Panc1 (cell line): ENCODE measurements around the gene DES. TPM values are rescaled to one million over a fixed set of nuclear protein-coding genes. Genes with fewer than 3 reads are reported as not detected.

Source experiments
- ATAC-seq: fragments of 200-7000 bp; cut with Tn5 transposase; 2 replicates; pipeline ENCODE4 v1.9.1; 2020; ENCODE audit warnings: mild to moderate bottlenecking, moderate library complexity
- BruUV-seq: library from RNA; stranded (reverse); fragments of 400-500 nt; replicated peaks from 2 replicates; lab custom pipeline; 2021; lab: Mats Ljungman, UMichigan
- CTCF ChIA-PET: fragments of 300-600 bp; sonication (Branson Sonifier 250); formaldehyde crosslinking; loops from one replicate; lab custom pipeline; 2022; ENCODE audit warnings: antibody characterized with exemption; lab: Charles Lee
- POLR2A ChIA-PET: fragments of 300-600 bp; sonication (Branson Sonifier 250); formaldehyde crosslinking; loops from one replicate; lab custom pipeline; 2022; ENCODE audit warnings: antibody characterized with exemption; lab: Charles Lee
- DNase-seq: peaks from one replicate; pipeline ENCODE4 v3.0.0-alpha.2; 2010; ENCODE audit warnings: low read depth, low spot score
- H3K27ac ChIP-seq: 2 replicates; pipeline ENCODE4 v1.5.1; 2011; ENCODE audit warnings: mild to moderate bottlenecking, low read length, inconsistent platforms
- H3K27me3 ChIP-seq: fragments of 200-500 bp; sonication (Bioruptor generic); 2 replicates; pipeline ENCODE4 v1.6.0; 2014; ENCODE audit warnings: low read length, inconsistent platforms; ENCODE audit not compliant: control insufficient read depth, insufficient read depth
- H3K36me3 ChIP-seq: fragments of 200-500 bp; sonication (Bioruptor generic); 2 replicates; pipeline ENCODE4 v1.5.1; 2014; ENCODE audit warnings: inconsistent platforms, mild to moderate bottlenecking, low read length, moderate library complexity; ENCODE audit not compliant: control insufficient read depth, insufficient read depth
- H3K4me1 ChIP-seq: 2 replicates; pipeline ENCODE4 v1.5.1; 2011; ENCODE audit warnings: inconsistent platforms, mild to moderate bottlenecking, low read length, moderate library complexity; ENCODE audit not compliant: control insufficient read depth, insufficient read depth
- H3K4me3 ChIP-seq, 2 experiments: 2 replicates each; pipeline ENCODE4 v1.5.1; 2011 to 2012; ENCODE audit warnings: low read depth in 2 of 2, low read length in 2 of 2, mild to moderate bottlenecking in 2 of 2, inconsistent platforms in 1 of 2, moderate library complexity in 1 of 2
- H3K9me3 ChIP-seq: fragments of 200-500 bp; sonication (Bioruptor generic); 2 replicates; pipeline ENCODE4 v1.5.1; 2014; ENCODE audit warnings: low read depth, mild to moderate bottlenecking, inconsistent platforms, low read length, moderate library complexity; ENCODE audit not compliant: control insufficient read depth, insufficient read depth
- POLR2AphosphoS5 ChIP-seq: IDR thresholded peaks from 2 replicates; pipeline ENCODE4 v1.6.1; 2012; ENCODE audit warnings: mild to moderate bottlenecking, low read depth, low read length, moderate library complexity
- SIN3A ChIP-seq: IDR thresholded peaks from 2 replicates; pipeline ENCODE4 v1.6.1; 2012; ENCODE audit warnings: low read depth, mild to moderate bottlenecking, low read length, moderate library complexity, borderline replicate concordance; ENCODE audit not compliant: insufficient read depth
- TCF7L2 ChIP-seq: IDR thresholded peaks from 2 replicates; pipeline ENCODE4 v1.6.1; 2011; ENCODE audit warnings: mild to moderate bottlenecking, low read depth, low read length, inconsistent platforms
- in situ Hi-C: cut with HindIII; loops from 2 replicates; pipeline ENCODE4 v1.10.0; 2016; ENCODE audit warnings: low sequenced_read_pairs, low pct_unique_long_range_greater_than_20kb
- intact Hi-C: fragments of 100-400 bp; cut with micrococcal nuclease; formaldehyde crosslinking; loops from one replicate; pipeline ENCODE4 v1.10.0; 2022; ENCODE audit not compliant: unreplicated experiment
- total RNA-seq: library from RNA; stranded (reverse); gene quantifications from one replicate; pipeline ENCODE4 v1.2.1, GENCODE V29; 2021; ENCODE audit not compliant: unreplicated experiment
- TF ChIP-seq, protein P1 (sequence below), 2 experiments: IDR thresholded peaks; 2 replicates each; pipeline ENCODE4 v1.6.1; 2011 to 2012; ENCODE audit warnings: low read depth in 2 of 2, control low read depth in 1 of 2, low read length in 1 of 2, mild to moderate bottlenecking in 1 of 2, moderate library complexity in 1 of 2; ENCODE audit not compliant: insufficient read depth in 1 of 2
- TF ChIP-seq, protein P2 (sequence below): fragments of 450-650 bp; IDR thresholded peaks from 2 replicates; pipeline ENCODE4 v1.5.1; 2017; ENCODE audit warnings: mild to moderate bottlenecking

The DES gene
- total RNA-seq, 1 experiment from 2014 or later = 0.69 TPM

DNA sequence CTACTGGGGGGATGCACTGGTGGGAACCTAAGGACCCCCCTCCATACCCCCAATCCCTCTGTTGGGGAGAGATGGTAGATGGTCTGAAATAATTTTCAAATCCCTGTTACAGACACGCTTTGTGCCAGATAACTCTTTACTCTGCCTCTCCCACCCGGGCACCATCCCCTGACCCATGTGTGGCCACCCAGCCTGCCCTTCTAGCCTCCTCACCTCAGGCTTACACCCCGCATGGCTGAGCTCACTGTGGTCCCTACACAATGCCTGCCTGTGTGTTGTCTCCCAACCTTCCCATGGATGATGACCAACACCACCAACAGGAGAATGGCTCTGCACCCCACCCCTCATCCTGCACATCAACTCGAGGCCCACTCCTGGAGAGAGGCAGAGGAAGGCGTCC, 31.4 kb downstream of the DES start:
- POLR2A ChIA-PET = no interaction called here

DNA sequence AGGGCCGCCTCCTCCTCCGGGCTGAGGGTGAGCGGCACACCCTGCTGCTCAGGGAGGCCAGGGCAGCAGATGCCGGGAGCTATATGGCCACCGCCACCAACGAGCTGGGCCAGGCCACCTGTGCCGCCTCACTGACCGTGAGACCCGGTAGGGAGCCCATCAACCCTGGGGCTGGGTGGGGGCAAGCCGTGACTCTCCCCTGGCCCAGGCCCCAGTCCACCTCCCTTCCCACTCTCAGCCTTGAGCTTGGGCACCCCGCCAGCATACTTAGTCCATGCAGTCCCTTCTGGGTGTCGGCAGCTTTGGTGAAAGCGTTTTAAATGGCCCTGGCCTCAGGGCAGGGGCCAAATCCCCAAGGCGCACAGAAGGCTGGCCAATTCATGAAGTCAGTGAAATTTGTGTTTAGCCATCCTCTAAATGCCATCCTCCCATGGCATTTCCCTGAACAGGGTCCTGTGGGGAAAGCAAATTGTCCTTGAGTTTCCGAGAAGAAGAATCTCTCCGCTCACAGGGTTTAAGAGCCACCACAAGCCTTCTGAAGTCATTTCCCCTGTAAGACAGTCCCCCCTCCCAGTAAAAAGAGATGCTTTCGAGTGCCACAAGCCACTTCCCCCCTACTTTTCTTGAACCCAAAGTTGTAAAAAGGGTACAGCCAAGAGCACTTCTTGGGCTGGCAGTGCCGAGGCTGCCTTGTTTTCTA, 33.6 kb downstream of the DES start:
- ATAC-seq (no peak), DNase-seq (no peak)
- POLR2A ChIA-PET = no interaction called here
- intact Hi-C loops (no loop called here), in situ Hi-C loops (no loop called here)
- CTCF ChIA-PET = no interaction called here
- no peak overlapping the region for H3K4me3 ChIP-seq
- H3K9me3 ChIP-seq = no peaks in the 10 kb centered on the region
- BruUV-seq = no TSS peak
- peaks cover 7% of the 10 kb centered on the region; the same call in 1 of the 2 replicates for H3K4me1 ChIP-seq
- no peaks in the 10 kb centered on the region for H3K36me3 ChIP-seq
- no peak for TF ChIP-seq TCF7L2
- TF ChIP-seq, protein P1, sequence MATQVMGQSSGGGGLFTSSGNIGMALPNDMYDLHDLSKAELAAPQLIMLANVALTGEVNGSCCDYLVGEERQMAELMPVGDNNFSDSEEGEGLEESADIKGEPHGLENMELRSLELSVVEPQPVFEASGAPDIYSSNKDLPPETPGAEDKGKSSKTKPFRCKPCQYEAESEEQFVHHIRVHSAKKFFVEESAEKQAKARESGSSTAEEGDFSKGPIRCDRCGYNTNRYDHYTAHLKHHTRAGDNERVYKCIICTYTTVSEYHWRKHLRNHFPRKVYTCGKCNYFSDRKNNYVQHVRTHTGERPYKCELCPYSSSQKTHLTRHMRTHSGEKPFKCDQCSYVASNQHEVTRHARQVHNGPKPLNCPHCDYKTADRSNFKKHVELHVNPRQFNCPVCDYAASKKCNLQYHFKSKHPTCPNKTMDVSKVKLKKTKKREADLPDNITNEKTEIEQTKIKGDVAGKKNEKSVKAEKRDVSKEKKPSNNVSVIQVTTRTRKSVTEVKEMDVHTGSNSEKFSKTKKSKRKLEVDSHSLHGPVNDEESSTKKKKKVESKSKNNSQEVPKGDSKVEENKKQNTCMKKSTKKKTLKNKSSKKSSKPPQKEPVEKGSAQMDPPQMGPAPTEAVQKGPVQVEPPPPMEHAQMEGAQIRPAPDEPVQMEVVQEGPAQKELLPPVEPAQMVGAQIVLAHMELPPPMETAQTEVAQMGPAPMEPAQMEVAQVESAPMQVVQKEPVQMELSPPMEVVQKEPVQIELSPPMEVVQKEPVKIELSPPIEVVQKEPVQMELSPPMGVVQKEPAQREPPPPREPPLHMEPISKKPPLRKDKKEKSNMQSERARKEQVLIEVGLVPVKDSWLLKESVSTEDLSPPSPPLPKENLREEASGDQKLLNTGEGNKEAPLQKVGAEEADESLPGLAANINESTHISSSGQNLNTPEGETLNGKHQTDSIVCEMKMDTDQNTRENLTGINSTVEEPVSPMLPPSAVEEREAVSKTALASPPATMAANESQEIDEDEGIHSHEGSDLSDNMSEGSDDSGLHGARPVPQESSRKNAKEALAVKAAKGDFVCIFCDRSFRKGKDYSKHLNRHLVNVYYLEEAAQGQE (IDR thresholded peaks at IDR 0.05; ENCODE audit: insufficient read depth in 1 of 2, low read depth in 2 of 2, low read length in 1 of 2) = no peak
- TF ChIP-seq POLR2AphosphoS5 = no peak
- TF ChIP-seq, protein P2, sequence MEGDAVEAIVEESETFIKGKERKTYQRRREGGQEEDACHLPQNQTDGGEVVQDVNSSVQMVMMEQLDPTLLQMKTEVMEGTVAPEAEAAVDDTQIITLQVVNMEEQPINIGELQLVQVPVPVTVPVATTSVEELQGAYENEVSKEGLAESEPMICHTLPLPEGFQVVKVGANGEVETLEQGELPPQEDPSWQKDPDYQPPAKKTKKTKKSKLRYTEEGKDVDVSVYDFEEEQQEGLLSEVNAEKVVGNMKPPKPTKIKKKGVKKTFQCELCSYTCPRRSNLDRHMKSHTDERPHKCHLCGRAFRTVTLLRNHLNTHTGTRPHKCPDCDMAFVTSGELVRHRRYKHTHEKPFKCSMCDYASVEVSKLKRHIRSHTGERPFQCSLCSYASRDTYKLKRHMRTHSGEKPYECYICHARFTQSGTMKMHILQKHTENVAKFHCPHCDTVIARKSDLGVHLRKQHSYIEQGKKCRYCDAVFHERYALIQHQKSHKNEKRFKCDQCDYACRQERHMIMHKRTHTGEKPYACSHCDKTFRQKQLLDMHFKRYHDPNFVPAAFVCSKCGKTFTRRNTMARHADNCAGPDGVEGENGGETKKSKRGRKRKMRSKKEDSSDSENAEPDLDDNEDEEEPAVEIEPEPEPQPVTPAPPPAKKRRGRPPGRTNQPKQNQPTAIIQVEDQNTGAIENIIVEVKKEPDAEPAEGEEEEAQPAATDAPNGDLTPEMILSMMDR = no peak
- no peak for TF ChIP-seq SIN3A
- H3K27ac ChIP-seq = no peak overlapping the region
- no peaks in the 10 kb centered on the region for H3K27me3 ChIP-seq

More for the DNA sequence above, 31.4 kb downstream of the DES start:
- Histone ChIP-seq H3K4me1 (peaks cover 7% of the 10 kb centered on the region; the same call in 1 of the 2 replicates), H3K27me3 (no peaks in the 10 kb centered on the region), H3K36me3 (no peaks in the 10 kb centered on the region), H3K9me3 (no peaks in the 10 kb centered on the region), H3K27ac (no peak overlapping the region), H3K4me3 (no peak overlapping the region)
- TF ChIP-seq POLR2AphosphoS5 = no peak
- TF ChIP-seq, protein P1 (IDR thresholded peaks at IDR 0.05; ENCODE audit: insufficient read depth in 1 of 2, low read depth in 2 of 2, low read length in 1 of 2) = no peak
- TF ChIP-seq, protein P2 = no peak
- TF ChIP-seq TCF7L2 = no peak
- no peak for TF ChIP-seq SIN3A
- no peak for ATAC-seq
- BruUV-seq = no TSS peak
- in situ Hi-C loops (no loop called here), intact Hi-C loops (no loop called here)
- CTCF ChIA-PET = no interaction called here
- no peak for DNase-seq
